ENCODE measurements around the gene SLC35G6. TPM values are rescaled to one million over a fixed set of nuclear protein-coding genes. Genes with fewer than 3 reads are reported as not detected.

The SLC35G6 gene
- total and polyA plus RNA-seq, 4 donors: not detected

GRCh38 chr17:7512824-7513540 is 31.7 kb downstream of the SLC35G6 start:
- Histone ChIP-seq H3K4me3 (ENCODE audit: low read depth in 1 of 3, low read length in 3 of 3) (no peak overlapping the region), H3K27me3 (ENCODE audit: control insufficient read depth in 4 of 4, insufficient read depth in 4 of 4, low read length in 3 of 4) (no peaks in the 10 kb centered on the region), H3K4me1 (ENCODE audit: control insufficient read depth in 4 of 4, insufficient read depth in 4 of 4, low read length in 3 of 4) (peaks cover 0 to 5% (median 1%) of the 10 kb centered on the region in 4 donors), H3K9ac (ENCODE audit: low read depth in 1 of 2, low read length in 2 of 2) (no peak overlapping the region), H3K9me3 (ENCODE audit: control insufficient read depth in 4 of 4, low read length in 3 of 4) (no peaks in the 10 kb centered on the region), H3K36me3 (ENCODE audit: control insufficient read depth in 4 of 4, insufficient read depth in 3 of 4, low read depth in 1 of 4, low read length in 3 of 4) (peaks cover 10 to 59% (median 47%) of the 10 kb centered on the region in 4 donors), H3K27ac (ENCODE audit: low read depth in 1 of 2, low read length in 2 of 2) (no peak overlapping the region)
- WGBS: 90% methylated on average over 20 of the region's 20 CpGs
- TF ChIP-seq RXRA (IDR thresholded peaks at IDR 0.05) (no peak), YY1 (IDR thresholded peaks at IDR 0.05) (no peak), MAX (IDR thresholded peaks at IDR 0.05) (no peak), JUND (IDR thresholded peaks at IDR 0.05) (no peak), HNF4G (IDR thresholded peaks at IDR 0.05) (no peak), FOXA2 (IDR thresholded peaks at IDR 0.05) (no peak), FOXA1 (IDR thresholded peaks at IDR 0.05) (no peak)
- DNase-seq (ENCODE audit: low spot score): no peak

DNA sequence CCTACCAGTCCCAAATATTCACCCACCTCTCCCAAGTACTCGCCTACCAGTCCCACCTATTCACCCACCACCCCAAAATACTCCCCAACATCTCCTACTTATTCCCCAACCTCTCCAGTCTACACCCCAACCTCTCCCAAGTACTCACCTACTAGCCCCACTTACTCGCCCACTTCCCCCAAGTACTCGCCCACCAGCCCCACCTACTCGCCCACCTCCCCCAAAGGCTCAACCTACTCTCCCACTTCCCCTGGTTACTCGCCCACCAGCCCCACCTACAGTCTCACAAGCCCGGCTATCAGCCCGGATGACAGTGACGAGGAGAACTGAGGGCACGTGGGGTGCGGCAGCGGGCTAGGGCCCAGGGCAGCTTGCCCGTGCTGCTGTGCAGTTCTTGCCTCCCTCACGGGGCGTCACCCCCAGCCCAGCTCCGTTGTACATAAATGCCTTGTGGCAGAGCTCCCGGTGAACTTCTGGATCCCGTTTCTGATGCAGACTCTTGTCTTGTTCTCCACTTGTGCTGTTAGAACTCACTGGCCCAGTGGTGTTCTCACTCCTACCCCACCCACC is 32.7 kb downstream of the SLC35G6 start:
- TF ChIP-seq SP1 (IDR thresholded peaks at IDR 0.05): no peak
- no peak for TF ChIP-seq RXRA (IDR thresholded peaks at IDR 0.05)
- no peak for TF ChIP-seq GABPA (IDR thresholded peaks at IDR 0.05 in 1 of 2, conservative IDR thresholded peaks at IDR 0.05 in 1 of 2)
- no peak for TF ChIP-seq MAX (IDR thresholded peaks at IDR 0.05)
- no peak for TF ChIP-seq YY1 (IDR thresholded peaks at IDR 0.05)
- TF ChIP-seq FOXA1 (IDR thresholded peaks at IDR 0.05): no peak
- TF ChIP-seq NR2F2 (IDR thresholded peaks at IDR 0.05): no peak
- TF ChIP-seq, protein P1, sequence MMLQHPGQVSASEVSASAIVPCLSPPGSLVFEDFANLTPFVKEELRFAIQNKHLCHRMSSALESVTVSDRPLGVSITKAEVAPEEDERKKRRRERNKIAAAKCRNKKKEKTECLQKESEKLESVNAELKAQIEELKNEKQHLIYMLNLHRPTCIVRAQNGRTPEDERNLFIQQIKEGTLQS (IDR thresholded peaks at IDR 0.05): no peak
- TF ChIP-seq JUND (IDR thresholded peaks at IDR 0.05): no peak
- no peak for TF ChIP-seq CTCF (IDR thresholded peaks at IDR 0.05; ENCODE audit: low read depth, low read length, missing input control)
- TF ChIP-seq HNF4A (conservative IDR thresholded peaks at IDR 0.05): no peak
- no peak for TF ChIP-seq EGR1 (IDR thresholded peaks at IDR 0.05; ENCODE audit: low read depth in 2 of 2)
- TF ChIP-seq FOXA2 (IDR thresholded peaks at IDR 0.05): no peak
- no peak for TF ChIP-seq TAF1 (conservative IDR thresholded peaks at IDR 0.05)
- TF ChIP-seq ZBTB33 (IDR thresholded peaks at IDR 0.05): no peak
- no peak for TF ChIP-seq RAD21 (IDR thresholded peaks at IDR 0.05)
- TF ChIP-seq HNF4G (IDR thresholded peaks at IDR 0.05): no peak
- TF ChIP-seq, protein P2, sequence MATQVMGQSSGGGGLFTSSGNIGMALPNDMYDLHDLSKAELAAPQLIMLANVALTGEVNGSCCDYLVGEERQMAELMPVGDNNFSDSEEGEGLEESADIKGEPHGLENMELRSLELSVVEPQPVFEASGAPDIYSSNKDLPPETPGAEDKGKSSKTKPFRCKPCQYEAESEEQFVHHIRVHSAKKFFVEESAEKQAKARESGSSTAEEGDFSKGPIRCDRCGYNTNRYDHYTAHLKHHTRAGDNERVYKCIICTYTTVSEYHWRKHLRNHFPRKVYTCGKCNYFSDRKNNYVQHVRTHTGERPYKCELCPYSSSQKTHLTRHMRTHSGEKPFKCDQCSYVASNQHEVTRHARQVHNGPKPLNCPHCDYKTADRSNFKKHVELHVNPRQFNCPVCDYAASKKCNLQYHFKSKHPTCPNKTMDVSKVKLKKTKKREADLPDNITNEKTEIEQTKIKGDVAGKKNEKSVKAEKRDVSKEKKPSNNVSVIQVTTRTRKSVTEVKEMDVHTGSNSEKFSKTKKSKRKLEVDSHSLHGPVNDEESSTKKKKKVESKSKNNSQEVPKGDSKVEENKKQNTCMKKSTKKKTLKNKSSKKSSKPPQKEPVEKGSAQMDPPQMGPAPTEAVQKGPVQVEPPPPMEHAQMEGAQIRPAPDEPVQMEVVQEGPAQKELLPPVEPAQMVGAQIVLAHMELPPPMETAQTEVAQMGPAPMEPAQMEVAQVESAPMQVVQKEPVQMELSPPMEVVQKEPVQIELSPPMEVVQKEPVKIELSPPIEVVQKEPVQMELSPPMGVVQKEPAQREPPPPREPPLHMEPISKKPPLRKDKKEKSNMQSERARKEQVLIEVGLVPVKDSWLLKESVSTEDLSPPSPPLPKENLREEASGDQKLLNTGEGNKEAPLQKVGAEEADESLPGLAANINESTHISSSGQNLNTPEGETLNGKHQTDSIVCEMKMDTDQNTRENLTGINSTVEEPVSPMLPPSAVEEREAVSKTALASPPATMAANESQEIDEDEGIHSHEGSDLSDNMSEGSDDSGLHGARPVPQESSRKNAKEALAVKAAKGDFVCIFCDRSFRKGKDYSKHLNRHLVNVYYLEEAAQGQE (IDR thresholded peaks at IDR 0.05): no peak
- no peak for DNase-seq (ENCODE audit: low spot score)
- H3K27ac ChIP-seq (ENCODE audit: low read depth in 1 of 2, low read length in 2 of 2): no peak overlapping the region
- no peak overlapping the region for H3K9ac ChIP-seq (ENCODE audit: low read depth in 1 of 2, low read length in 2 of 2)
- no peaks in the 10 kb centered on the region for H3K27me3 ChIP-seq (ENCODE audit: control insufficient read depth in 4 of 4, insufficient read depth in 4 of 4, low read length in 3 of 4)
- no peak overlapping the region for H3K4me3 ChIP-seq (ENCODE audit: low read depth in 1 of 3, low read length in 3 of 3)
- H3K36me3 ChIP-seq (ENCODE audit: control insufficient read depth in 4 of 4, insufficient read depth in 3 of 4, low read depth in 1 of 4, low read length in 3 of 4): peaks cover 8 to 50% (median 38%) of the 10 kb centered on the region in 4 donors
- peaks cover 0 to 5% (median 1%) of the 10 kb centered on the region in 4 donors for H3K4me1 ChIP-seq (ENCODE audit: control insufficient read depth in 4 of 4, insufficient read depth in 4 of 4, low read length in 3 of 4)
- WGBS: 84% methylated on average over 17 of the region's 17 CpGs
- H3K9me3 ChIP-seq (ENCODE audit: control insufficient read depth in 4 of 4, low read length in 3 of 4): no peaks in the 10 kb centered on the region

All from liver (tissue), 9 donors.